Measurements from ENCODE around the gene CLDN25. TPM values are rescaled to one million over a fixed set of nuclear protein-coding genes. Genes with fewer than 3 reads are reported as not detected.

The CLDN25 gene
- total RNA-seq, 1 donor from 2014 or later: not detected

- peak; percentile 47 for DNase-seq (ENCODE audit: low read depth)
Measured at GRCh38 chr11:113806406-113806805, 26.8 kb downstream of the CLDN25 start.

GRCh38 chr11:113808931-113809330 lies 29.3 kb downstream of the CLDN25 start:
- DNase-seq (ENCODE audit: low read depth): no peak

GRCh38 chr11:113814181-113814580 lies 34.6 kb downstream of the CLDN25 start:
- DNase-seq (ENCODE audit: low read depth): no peak

GRCh38 chr11:113817162-113817561 lies 37.6 kb downstream of the CLDN25 start:
- DNase-seq (ENCODE audit: low read depth): peak; percentile 51

GRCh38 chr11:113817626-113818025 lies 38.0 kb downstream of the CLDN25 start:
- no peak for DNase-seq (ENCODE audit: low read depth)

- no peak for DNase-seq (ENCODE audit: low read depth)
Measured at GRCh38 chr11:113818426-113818825, 38.8 kb downstream of the CLDN25 start.

- DNase-seq (ENCODE audit: low read depth): no peak
Measured at GRCh38 chr11:113827477-113827876, 47.9 kb downstream of the CLDN25 start.

- DNase-seq (ENCODE audit: low read depth): no peak
Measured at GRCh38 chr11:113828191-113828590, 48.6 kb downstream of the CLDN25 start.

- no peak for DNase-seq (ENCODE audit: low read depth)
Measured at GRCh38 chr11:113829751-113830150, 50.2 kb downstream of the CLDN25 start.

Other genes with a start within 250 kb of the CLDN25 start
- 0.48 and 0.99 TPM in 2 replicates for gene TMPRSS5, start 73.5 kb upstream of the CLDN25 start, total RNA-seq
- gene ZW10, start 6.1 kb upstream of the CLDN25 start, total RNA-seq: 12.5 and 17.2 TPM in 2 replicates
- gene USP28, start 95.8 kb downstream of the CLDN25 start, total RNA-seq: 27.9 and 34.2 TPM in 2 replicates
- gene HTR3B, start 125.0 kb downstream of the CLDN25 start, total RNA-seq: not detected in 2 replicates
- gene HTR3A, start 195.3 kb downstream of the CLDN25 start, total RNA-seq: not detected in 2 replicates